ENCODE measurements around the gene DCUN1D1.

- no peak for TF ChIP-seq GATA3 (IDR thresholded peaks at IDR 0.05; ENCODE audit: low read depth, low read length)
- TF ChIP-seq GATA2 (IDR thresholded peaks at IDR 0.05; ENCODE audit: low read depth, low read length): no peak
Measured at GRCh38 chr3:182937293-182938051, 42.9 kb downstream of the DCUN1D1 start.

Measured in SH-SY5Y (cell line).